SU-DHL-6 (cell line): ENCODE measurements around the gene SMCHD1.

ENCODE experiments used
- CTCF ChIP-seq: fragments of 200-600 bp; sonication (generic); IDR thresholded peaks from one replicate; pipeline ENCODE4 v1.5.1; 2017; ENCODE audit warnings: antibody characterized with exemption, mild to moderate bottlenecking, low read length, moderate library complexity; ENCODE audit not compliant: insufficient read depth, poor library complexity, severe bottlenecking
- EZH2phosphoT487 ChIP-seq: fragments of 200-600 bp; sonication (generic), shearing (Covaris generic); conservative IDR thresholded peaks from 2 replicates; pipeline ENCODE4 v1.6.1; 2018; ENCODE audit warnings: mild to moderate bottlenecking, antibody characterized with exemption, low read length, moderate library complexity, mixed read lengths

- TF ChIP-seq CTCF (no peak), EZH2phosphoT487 (no peak)
Observed at GRCh38 chr18:2792395-2792794, 136.9 kb downstream of the SMCHD1 start.
